ENCODE measurements around the gene TOB2.

Gene TOB2

GRCh38 chr22:41417622-41418390 is 28.8 kb downstream of the TOB2 start (continued):
- TF ChIP-seq ZNF16 (tag by site-specific recombination; IDR thresholded peaks at IDR 0.05; ENCODE audit: low read depth) (no peak), ZBTB48 (tag by site-specific recombination; IDR thresholded peaks at IDR 0.05) (no peak), ZNF544 (tag by site-specific recombination; IDR thresholded peaks at IDR 0.05) (no peak)

DNA sequence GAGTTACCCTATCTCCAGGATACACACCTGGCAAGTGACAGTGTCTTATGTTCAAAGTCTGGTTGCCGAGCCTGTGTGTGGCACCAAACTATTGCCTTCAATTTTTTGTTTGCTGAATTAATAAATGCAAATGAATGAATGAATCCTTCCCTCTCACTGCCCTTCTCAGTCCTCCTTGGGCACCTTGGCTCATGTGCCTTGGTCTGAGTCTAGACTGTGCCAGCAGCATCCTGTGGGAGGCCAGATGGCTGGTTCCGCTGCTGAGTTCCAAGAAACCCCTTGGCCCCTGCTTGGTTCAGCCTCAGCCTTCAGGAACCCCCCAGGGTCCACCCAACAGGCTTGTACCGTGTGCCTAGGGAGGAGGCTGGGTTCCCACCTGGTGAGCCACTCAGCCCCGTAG is 31.0 kb downstream of the TOB2 start:
- peaks cover 0 to 5% of the 10 kb centered on the region in 2 experiments; a peak in 2 of 3 replicates for H3K36me3 ChIP-seq (ENCODE audit: control insufficient read depth in 2 of 2, insufficient read depth in 1 of 2, low read length in 2 of 2)
- H3K4me1 ChIP-seq (ENCODE audit: control insufficient read depth, insufficient read depth, low read length), result peaks cover 6% of the 10 kb centered on the region; the same call in 1 of the 2 replicates
- no peak overlapping the region for H3K4me3 ChIP-seq (ENCODE audit: low read depth, low read length)
- ChIA-PET CTCF (interaction anchor here (1.2 kb wide), 1 partner anchor 117 kb away, joined by 5 read pairs; no protein-coding TSS in a partner anchor), POLR2A (interaction anchor here (5.4 kb wide), 1 partner anchor 31 kb away, joined by 36 read pairs; the partner anchor contains the start of gene TOB2)
- TF ChIP-seq ZNF76 (tag by site-specific recombination; IDR thresholded peaks at IDR 0.05; ENCODE audit: borderline replicate concordance, low read depth), result no peak
- TF ChIP-seq ZNF548 (tag by site-specific recombination; IDR thresholded peaks at IDR 0.05), result no peak
- TF ChIP-seq, protein P1, sequence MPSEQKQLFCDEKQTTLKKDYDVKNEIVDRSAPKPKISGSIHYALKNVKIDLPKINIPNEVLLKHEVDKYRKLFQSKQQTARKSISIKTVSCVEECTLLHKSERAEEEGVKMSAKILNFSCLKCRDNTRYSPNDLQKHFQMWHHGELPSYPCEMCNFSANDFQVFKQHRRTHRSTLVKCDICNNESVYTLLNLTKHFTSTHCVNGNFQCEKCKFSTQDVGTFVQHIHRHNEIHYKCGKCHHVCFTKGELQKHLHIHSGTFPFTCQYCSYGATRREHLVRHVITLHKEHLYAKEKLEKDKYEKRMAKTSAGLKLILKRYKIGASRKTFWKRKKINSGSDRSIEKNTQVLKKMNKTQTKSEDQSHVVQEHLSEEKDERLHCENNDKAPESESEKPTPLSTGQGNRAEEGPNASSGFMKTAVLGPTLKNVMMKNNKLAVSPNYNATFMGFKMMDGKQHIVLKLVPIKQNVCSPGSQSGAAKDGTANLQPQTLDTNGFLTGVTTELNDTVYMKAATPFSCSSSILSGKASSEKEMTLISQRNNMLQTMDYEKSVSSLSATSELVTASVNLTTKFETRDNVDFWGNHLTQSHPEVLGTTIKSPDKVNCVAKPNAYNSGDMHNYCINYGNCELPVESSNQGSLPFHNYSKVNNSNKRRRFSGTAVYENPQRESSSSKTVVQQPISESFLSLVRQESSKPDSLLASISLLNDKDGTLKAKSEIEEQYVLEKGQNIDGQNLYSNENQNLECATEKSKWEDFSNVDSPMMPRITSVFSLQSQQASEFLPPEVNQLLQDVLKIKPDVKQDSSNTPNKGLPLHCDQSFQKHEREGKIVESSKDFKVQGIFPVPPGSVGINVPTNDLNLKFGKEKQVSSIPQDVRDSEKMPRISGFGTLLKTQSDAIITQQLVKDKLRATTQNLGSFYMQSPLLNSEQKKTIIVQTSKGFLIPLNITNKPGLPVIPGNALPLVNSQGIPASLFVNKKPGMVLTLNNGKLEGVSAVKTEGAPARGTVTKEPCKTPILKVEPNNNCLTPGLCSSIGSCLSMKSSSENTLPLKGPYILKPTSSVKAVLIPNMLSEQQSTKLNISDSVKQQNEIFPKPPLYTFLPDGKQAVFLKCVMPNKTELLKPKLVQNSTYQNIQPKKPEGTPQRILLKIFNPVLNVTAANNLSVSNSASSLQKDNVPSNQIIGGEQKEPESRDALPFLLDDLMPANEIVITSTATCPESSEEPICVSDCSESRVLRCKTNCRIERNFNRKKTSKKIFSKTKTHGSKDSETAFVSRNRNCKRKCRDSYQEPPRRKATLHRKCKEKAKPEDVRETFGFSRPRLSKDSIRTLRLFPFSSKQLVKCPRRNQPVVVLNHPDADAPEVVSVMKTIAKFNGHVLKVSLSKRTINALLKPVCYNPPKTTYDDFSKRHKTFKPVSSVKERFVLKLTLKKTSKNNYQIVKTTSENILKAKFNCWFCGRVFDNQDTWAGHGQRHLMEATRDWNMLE (tag by site-specific recombination; conservative IDR thresholded peaks at IDR 0.05; ENCODE audit: low read depth), result no peak
- no peak for TF ChIP-seq ZNF670 (tag by site-specific recombination; IDR thresholded peaks at IDR 0.05; ENCODE audit: low read depth)
- TF ChIP-seq ZNF214 (tag by site-specific recombination; IDR thresholded peaks at IDR 0.05; ENCODE audit: borderline replicate concordance), result no peak
- no peak for TF ChIP-seq ZNF610 (tag by site-specific recombination; IDR thresholded peaks at IDR 0.05; ENCODE audit: borderline replicate concordance)
- no peak for TF ChIP-seq OVOL3 (tag by site-specific recombination; IDR thresholded peaks at IDR 0.05)
- no peak for TF ChIP-seq ZNF843 (tag by site-specific recombination; IDR thresholded peaks at IDR 0.05)
- TF ChIP-seq MZF1 (tag by site-specific recombination; IDR thresholded peaks at IDR 0.05; ENCODE audit: borderline replicate concordance), result no peak
- TF ChIP-seq ZFHX2 (tag by site-specific recombination; conservative IDR thresholded peaks at IDR 0.05), result no peak
- no peak for TF ChIP-seq ZNF324 (tag by site-specific recombination; IDR thresholded peaks at IDR 0.05)
- no peak for TF ChIP-seq ZNF19 (tag by site-specific recombination; IDR thresholded peaks at IDR 0.05; ENCODE audit: low read depth)
- H3K9me3 ChIP-seq (ENCODE audit: control insufficient read depth, insufficient read depth, low read depth, low read length), result no peaks in the 10 kb centered on the region
- no peak overlapping the region for H3K27ac ChIP-seq (ENCODE audit: extremely low read depth, low read depth, low read length)

- ChIA-PET CTCF (interaction anchor here (0.6 to 3.2 kb wide), 6 partner anchors 9 to 116 kb away, joined by 3 to 23 read pairs (median 4); no protein-coding TSS in a partner anchor), POLR2A (interaction anchor here (0.6 to 0.9 kb wide), 4 partner anchors 91 to 178 kb away, joined by 3 to 5 read pairs (median 4); partner anchors contain the start of gene PMM1)
- Histone ChIP-seq H3K4me3 (ENCODE audit: low read depth, low read length) (no peak overlapping the region), H3K36me3 (ENCODE audit: control insufficient read depth in 2 of 2, insufficient read depth in 1 of 2, low read length in 2 of 2) (peaks cover 0 to 5% of the 10 kb centered on the region in 2 experiments; a peak in 1 of 3 replicates), H3K4me1 (ENCODE audit: control insufficient read depth, insufficient read depth, low read length) (peaks cover 6% of the 10 kb centered on the region; the same call in 1 of the 2 replicates), H3K9me3 (ENCODE audit: control insufficient read depth, insufficient read depth, low read depth, low read length) (no peaks in the 10 kb centered on the region), H3K27ac (ENCODE audit: extremely low read depth, low read depth, low read length) (peak overlapping the region; percentile 21; the same call in 1 of the 2 replicates)
- TF ChIP-seq ZNF501 (tag by site-specific recombination; IDR thresholded peaks at IDR 0.05) (no peak), ZBTB17 (tag by site-specific recombination; IDR thresholded peaks at IDR 0.05) (peak; percentile 62), ZNF121 (tag by site-specific recombination; IDR thresholded peaks at IDR 0.05) (0 out of 2 replicates have a peak, but pooled peaks have one; percentile 1), ZNF354C (tag by site-specific recombination; IDR thresholded peaks at IDR 0.05; ENCODE audit: borderline replicate concordance, low read depth) (no peak), ZNF341 (tag by site-specific recombination; IDR thresholded peaks at IDR 0.05; ENCODE audit: low read depth) (peak; percentile 95), ZBTB7A (tag by site-specific recombination; IDR thresholded peaks at IDR 0.05; ENCODE audit: low read depth) (no peak), EGR2 (tag by site-specific recombination; IDR thresholded peaks at IDR 0.05; ENCODE audit: low read depth) (0 out of 2 replicates have a peak, but pooled peaks have one; percentile 4), ZNF426 (tag by site-specific recombination; IDR thresholded peaks at IDR 0.05) (no peak), ZBTB48 (tag by site-specific recombination; IDR thresholded peaks at IDR 0.05) (no peak)
Observed at GRCh38 chr22:41411021-41411851, 35.4 kb downstream of the TOB2 start.
